Measurements from ENCODE around the gene STRAP.

The STRAP gene
- 99.7 to 113 reads per million in 2 donors for total RNA-seq

- DNase-seq = peak; percentile 82 to 97 (median 93)
These were observed at the start of gene STRAP for GRCh38 chr12:15882118-15882971. Gene STRAP (plus strand): TSS chr12:15882387. CDS start chr12:15882708, 321 bp downstream.

GRCh38 chr12:15834575-15834974 lies 47.6 kb upstream of the STRAP start:
- DNase-seq = no peak

GRCh38 chr12:15837141-15837790 lies 44.9 kb upstream of the STRAP start:
- DNase-seq = no peak

GRCh38 chr12:15839041-15839440 lies 43.1 kb upstream of the STRAP start:
- DNase-seq = no peak

GRCh38 chr12:15839682-15840081 lies 42.5 kb upstream of the STRAP start:
- DNase-seq = no peak

- no peak for DNase-seq
These were observed 40.1 kb upstream of the STRAP start for GRCh38 chr12:15842108-15842507.

GRCh38 chr12:15846887-15847286 lies 35.3 kb upstream of the STRAP start:
- no peak for DNase-seq

GRCh38 chr12:15848606-15849005 lies 33.6 kb upstream of the STRAP start:
- DNase-seq = no peak

GRCh38 chr12:15851045-15851620 lies 31.1 kb upstream of the STRAP start:
- no peak for DNase-seq

- DNase-seq = no peak
These were observed 30.3 kb upstream of the STRAP start for GRCh38 chr12:15851919-15852318.

- DNase-seq = no peak
These were observed 29.8 kb upstream of the STRAP start for GRCh38 chr12:15852383-15852782.

- no peak for DNase-seq
These were observed 28.3 kb upstream of the STRAP start for GRCh38 chr12:15853877-15854276.

- no peak for DNase-seq
These were observed 27.3 kb upstream of the STRAP start for GRCh38 chr12:15854916-15855315.

- no peak for DNase-seq
These were observed 26.5 kb upstream of the STRAP start for GRCh38 chr12:15855646-15856045.

GRCh38 chr12:15856097-15856982 lies 25.8 kb upstream of the STRAP start:
- DNase-seq = peak in 2 of 5 experiments; percentile 20 to 56

- no peak for DNase-seq
These were observed 23.8 kb upstream of the STRAP start for GRCh38 chr12:15858353-15858752.

GRCh38 chr12:15859116-15859515 lies 23.1 kb upstream of the STRAP start:
- DNase-seq = no peak

GRCh38 chr12:15861404-15861803 lies 20.8 kb upstream of the STRAP start:
- no peak for DNase-seq

GRCh38 chr12:15862840-15863239 lies 19.3 kb upstream of the STRAP start:
- no peak for DNase-seq

- DNase-seq = no peak
These were observed 18.8 kb upstream of the STRAP start for GRCh38 chr12:15863372-15863771.

GRCh38 chr12:15863984-15864383 lies 18.2 kb upstream of the STRAP start:
- DNase-seq = no peak

GRCh38 chr12:15868186-15868585 lies 14.0 kb upstream of the STRAP start:
- DNase-seq = no peak

GRCh38 chr12:15873556-15873955 lies 8.6 kb upstream of the STRAP start:
- DNase-seq = no peak

Measured in T-helper 2 cell (primary cell).